ENCODE results near the gene RND3.

The RND3 gene

DNA sequence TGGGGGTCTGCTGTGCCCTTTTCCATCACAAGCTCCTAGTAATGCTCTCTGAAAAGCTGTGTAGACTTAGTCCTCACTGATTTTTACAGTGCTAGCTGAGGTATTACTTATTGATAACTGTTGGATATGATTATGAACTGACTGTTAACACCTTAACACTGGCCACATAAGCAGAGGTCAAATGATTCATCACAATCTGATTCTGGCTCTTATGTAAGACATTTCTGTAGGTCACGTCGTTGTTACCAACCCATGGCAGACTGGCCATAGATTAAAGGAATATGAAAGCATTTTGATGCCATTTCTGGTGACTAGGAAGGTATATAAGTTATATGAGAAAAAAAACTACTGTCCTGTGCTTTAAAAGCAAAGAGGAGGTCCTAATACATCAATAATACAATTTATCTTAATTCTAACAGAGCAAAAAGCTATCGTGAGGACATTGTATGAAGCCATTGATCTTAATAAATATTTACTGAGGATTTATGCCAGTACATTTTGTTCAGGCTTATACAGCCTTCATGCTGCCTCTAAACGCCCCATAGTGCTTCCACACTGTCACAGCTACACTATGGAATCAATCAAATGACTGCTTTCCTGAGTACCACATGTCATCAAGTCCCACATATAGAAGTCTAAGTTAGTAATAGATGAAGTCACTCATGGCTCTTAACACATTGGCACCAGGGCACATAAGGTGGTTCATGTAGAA is 6.9 kb upstream of the RND3 start:
- no peak for DNase-seq (ENCODE audit: low read depth in 2 of 3, low spot score in 1 of 3)

DNA sequence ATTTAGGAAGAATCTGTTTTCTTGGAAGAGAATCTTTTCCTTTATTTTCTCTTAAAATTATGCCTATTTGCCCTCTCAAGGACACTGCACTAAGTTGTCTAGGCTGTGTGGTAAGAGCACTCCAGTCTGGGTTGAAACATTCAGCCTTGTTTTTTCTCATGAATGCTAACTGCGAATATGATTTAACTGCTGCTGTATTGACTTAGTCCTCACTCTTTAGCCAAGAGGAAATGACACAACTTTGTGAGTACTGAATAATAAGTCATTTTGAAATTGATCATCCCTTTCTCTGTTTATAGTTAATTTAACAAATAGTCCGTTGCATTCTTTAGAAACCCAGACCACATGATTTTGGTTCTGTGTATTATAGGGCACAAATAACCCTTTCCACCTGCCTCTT is 4.5 kb upstream of the RND3 start:
- no peak for DNase-seq (ENCODE audit: low read depth in 2 of 3, low spot score in 1 of 3)

DNA sequence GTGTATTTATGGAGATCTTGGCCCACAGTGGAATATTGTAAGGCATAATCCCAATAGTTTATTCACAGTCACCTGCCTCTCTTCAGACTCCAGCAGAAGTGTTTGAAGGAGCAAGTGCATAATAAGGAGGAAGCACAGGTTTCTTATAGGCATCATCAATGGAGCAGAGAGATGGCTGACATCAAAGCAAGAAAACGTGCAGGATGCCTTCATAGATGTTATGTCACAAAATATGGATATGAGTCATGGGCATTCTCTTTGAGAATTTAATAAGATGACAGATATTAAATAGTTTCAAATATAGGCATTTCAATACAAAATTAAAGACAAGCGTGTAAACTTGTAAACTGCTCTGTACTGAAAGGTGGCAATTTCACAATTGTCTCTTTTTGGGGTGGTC is 4.0 kb upstream of the RND3 start:
- DNase-seq (ENCODE audit: low read depth in 2 of 3, low spot score in 1 of 3) = no peak

DNA sequence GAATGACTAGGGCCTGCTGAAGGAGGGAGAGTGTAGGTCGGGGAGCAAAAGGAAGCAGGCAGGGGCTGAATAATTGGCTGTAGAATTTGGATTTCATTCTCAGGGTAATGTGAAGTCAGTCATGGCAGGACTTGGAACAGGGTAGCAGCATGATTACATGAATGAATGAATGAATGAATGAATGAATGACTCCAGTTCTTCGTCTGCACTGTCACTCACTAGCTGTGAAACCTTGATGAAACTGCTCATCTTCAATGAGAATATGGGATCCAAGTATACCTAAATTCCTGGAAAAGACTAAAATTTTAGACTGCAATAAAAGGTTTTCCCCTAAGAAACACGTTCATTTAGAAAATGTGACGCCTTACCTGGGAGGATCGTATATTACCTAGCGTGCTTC is 3.0 kb upstream of the RND3 start:
- no peak for DNase-seq (ENCODE audit: low read depth in 2 of 3, low spot score in 1 of 3)

DNA sequence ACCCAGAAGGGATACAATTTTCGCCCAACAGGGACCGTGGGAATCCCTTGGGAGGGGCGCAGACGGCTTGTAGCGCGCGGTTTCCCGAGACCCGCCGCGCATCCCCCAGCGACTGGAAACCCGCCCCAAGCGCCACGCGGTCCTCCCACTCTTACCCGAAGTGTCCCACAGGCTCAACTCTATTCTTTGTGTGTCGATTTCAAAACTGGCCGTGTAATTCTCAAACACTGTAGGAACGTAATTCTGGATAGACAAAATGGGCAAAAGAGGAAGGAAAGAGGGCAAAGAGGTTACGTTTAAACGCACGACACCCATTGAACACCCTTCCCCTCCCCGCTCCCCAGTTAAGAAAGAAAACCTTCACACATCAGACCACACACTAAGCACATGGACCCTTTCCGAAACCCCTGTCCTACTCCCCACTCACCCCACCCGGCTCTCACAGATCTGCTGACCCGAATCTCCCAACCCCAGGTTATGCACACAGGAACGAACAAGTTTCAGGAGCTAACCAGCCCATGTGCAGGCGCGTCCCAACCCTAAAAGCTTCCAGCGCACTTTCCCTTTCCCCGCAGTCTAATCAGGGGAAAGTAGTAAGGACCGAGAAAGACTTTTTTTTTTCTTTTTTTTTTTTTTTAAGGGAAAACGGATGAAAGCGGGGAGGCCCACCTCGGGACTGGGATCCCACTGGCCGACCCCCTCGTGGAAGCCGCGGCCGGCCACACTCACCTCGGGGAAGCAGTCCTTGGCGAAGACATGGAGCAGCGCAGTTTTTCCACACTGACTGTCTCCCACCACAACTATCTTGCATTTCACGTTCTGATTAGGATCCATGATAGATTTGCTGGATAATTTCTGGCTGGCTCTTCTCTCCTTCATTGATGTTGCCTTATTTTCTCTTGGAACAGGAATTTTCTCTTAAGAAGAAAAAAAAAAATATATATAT is 655 bp downstream of the RND3 start:
- no peak for DNase-seq (ENCODE audit: low read depth in 2 of 3, low spot score in 1 of 3)

DNA sequence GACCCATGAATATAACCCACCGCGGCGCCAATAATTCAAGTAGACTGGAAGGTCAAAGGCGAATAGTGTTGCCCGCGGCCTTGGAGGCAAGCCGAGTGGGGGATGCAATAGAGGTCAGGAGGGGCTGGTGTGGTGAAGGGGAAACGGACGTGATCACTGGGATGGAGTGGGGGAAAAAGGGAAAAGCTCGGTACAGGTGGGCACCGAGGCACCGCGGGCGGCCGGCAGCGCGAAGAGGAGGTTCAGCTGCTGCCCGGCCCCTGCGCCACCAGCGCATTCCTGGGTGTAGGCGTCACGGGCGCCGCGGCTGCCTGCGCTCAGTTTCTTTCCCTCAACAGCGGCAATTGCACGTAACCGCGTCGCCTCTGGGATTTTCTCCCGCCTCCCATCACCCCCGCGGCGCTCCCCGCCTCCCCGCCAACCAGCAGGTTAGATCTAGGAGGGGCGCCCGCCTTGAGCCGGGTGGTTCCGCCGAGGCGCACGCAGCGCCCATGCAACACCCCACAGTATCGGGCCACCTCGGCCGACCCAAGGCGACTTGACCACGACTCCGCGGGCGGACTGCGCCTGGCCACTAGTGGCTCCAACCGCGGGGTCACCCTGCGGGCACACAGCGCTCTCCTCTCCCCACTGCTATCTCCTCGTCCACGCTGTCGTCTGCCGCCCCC is 1.5 kb downstream of the RND3 start:
- DNase-seq (ENCODE audit: low read depth in 2 of 3, low spot score in 1 of 3) = no peak

DNA sequence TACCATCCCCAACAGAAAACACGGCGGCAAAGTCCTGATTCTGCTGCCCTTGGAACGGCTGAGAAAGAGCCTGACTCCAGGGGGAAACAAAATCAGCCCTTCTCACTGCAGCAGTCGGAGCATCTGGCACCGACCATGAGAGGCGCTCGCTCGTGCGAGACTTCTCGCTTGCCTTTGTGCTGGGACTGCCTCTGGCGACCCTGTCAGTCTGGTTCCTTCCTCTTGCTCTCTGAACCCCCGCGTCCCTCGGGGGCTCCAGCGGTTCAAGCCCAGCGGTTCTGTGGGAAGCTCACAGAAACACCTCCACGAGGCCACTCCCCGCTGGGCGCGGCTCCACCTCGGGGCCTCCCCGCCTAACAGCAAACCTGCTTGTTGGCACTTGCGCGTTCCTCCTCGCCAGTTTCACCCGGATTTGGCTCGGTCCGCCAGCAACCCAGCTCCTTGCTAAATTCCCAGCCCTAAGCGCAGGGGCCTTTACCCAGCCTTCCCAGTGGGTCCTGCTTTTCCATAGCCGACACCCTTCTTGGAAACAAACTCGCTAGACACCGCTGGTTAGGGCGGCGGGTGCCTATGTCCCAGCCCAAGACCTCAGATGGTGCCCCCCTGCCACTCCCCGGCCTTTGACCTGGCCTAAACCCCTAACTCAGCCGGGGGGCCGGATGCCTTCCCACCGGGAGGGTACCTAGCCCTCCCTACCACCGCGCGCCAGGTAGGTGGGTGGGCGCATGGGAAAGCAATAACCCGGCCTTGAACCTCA is 2.2 kb downstream of the RND3 start:
- DNase-seq (ENCODE audit: low read depth in 2 of 3, low spot score in 1 of 3) = no peak

DNA sequence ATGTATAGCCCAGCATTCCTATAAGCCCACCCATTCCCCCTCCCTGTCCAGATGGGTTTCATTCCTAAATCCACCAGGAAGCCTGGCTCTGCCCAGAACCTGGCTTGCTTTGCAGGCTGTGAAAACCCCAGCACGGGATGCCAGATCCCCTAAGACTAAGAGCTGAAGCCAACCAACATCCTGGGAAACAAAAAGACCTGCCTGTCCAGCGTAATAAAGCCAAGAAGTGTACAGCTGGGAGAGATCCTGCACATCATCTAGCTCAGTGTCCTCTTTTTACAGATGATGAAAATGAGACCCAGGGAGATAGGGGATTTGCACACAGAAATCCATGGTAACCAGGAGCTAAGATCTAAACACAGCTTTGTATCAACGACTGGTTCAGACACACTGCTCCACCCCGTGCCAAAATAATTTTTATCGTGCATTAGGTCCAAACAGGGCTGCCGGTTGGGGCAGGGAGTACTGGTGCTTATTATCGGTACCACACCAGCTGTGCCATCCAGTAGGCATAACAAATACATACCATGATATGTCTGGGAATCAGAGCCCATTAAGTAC is 2.9 kb downstream of the RND3 start:
- DNase-seq (ENCODE audit: low read depth in 2 of 3, low spot score in 1 of 3) = no peak

DNA sequence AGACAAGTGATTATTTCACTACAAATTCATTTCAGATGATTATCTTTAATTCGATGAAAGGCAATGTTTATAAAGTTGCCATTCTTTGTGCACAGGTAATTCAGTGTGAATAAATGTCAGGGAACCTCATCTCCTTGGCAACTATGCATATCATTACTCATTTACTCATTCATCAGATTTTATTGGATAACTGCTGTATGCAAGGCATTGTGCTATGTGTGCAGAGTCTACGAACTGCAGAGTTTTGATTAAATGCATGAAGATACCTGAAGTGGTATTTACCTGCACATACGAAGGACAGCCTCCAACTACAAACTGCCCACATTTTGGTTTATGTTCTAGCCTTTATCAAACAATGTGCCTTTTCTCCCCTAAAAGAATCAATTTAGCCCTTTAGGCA is 3.5 kb downstream of the RND3 start:
- DNase-seq (ENCODE audit: low read depth in 2 of 3, low spot score in 1 of 3) = no peak

DNA sequence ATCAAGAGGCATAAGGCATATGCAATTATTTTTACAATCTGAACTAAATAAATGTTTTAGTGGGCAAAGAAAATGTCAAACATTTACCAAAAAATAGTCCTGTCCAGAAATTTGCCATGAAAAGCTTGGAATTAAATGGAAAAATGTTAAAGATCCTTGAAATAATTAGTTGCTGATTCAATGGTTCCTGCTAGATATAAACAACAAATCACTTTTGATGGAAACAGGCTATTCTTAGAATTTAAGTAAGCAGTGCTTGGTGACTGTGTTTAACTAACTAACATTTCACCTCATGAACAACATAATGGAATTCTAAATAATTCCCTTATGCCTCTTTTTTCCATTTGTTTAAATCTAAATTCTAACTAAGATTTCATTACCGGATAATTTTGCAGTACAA is 3.9 kb downstream of the RND3 start:
- no peak for DNase-seq (ENCODE audit: low read depth in 2 of 3, low spot score in 1 of 3)

DNA sequence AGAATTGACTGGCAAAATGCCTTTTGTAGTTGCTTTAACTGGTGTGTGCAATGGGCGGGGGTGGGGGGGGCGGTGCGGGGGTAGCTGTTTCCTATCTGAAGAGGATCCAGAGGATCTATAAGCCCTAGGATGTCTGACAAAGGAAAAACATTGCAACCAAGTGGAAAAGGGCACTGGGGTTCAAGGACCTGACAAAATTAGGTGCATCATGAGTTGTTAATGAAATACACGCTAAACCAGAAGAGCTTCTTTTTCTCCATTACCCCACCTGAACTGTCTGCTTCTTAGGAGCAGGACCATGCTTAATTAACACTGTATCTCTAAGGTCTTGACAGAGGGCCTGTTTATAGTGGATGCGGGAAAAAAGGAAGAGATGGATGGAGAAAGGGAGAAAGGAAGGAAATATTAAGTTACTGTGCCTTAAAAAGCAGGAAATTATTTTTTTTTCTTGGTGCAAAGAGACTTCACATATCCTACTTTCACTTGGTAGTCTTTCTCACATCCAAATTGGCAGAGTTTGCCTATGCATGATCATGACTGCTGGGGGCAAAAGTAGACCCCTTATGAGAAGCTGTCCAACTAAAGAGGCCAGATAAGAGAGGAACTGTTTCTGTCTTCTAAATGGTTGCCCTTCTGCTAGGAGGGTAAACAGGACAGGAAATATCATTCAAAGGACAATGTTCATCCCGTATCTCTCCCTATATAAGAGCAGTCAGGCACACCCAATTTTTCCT is 4.6 kb downstream of the RND3 start:
- DNase-seq (ENCODE audit: low read depth in 2 of 3, low spot score in 1 of 3) = no peak

DNA sequence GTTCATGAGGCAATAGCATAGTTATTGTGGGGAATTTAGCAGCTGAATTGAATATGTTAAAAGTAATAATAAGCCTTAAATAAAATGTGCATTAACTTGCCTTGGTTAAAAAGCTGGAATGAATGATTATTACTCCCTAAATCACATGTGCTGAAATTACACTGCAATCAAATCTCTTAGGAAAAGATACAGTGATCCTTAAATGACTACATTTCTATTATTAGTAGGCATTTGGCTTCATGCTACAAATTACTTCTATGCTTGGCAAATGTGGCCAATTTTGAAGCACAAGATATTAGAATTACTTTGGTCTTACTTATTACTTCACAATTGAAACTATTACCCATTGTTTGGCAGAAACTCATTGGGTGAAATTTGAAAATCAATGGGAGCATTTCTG is 5.4 kb downstream of the RND3 start:
- DNase-seq (ENCODE audit: low read depth in 2 of 3, low spot score in 1 of 3) = no peak

DNA sequence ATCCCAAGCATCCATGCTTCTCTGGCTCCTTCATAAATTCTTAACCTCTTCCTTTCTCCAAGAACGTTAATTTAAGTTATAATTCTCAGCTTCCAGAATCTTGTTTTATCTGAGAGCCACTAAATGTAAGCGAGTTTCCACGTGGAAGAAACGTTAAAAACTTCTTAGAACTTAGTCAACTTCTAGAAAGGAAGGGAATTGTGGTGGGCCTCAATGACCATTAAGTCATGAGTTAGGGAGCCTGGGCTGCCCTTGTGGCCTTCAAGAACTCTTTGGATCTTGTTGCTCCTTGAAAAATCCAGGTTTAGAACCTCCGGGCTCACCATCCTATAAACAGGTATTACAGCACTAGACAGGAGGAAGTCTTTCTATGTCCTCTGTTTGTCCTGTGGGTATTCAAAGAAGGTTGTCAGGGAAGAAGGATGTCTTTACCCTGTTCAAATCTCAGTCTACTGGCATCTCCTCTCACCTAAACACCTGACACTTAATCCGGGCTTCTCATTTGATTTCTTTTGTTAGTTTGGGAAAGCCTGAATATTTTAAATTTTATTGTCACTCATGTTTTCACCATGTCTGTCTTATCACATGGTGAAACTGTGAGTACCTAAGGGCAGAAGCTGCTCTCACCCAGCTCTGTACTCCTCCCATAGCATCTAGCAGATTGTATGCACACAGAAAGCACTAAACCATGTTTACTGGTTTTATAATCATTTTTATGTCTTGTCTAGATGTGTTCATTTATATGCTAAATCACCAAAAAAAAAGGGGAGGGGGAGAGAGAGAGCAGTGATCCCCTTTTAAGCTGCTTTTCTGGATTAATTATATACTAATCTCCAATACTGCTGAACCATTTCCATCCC is 6.3 kb downstream of the RND3 start:
- DNase-seq (ENCODE audit: low read depth in 2 of 3, low spot score in 1 of 3) = no peak

DNA sequence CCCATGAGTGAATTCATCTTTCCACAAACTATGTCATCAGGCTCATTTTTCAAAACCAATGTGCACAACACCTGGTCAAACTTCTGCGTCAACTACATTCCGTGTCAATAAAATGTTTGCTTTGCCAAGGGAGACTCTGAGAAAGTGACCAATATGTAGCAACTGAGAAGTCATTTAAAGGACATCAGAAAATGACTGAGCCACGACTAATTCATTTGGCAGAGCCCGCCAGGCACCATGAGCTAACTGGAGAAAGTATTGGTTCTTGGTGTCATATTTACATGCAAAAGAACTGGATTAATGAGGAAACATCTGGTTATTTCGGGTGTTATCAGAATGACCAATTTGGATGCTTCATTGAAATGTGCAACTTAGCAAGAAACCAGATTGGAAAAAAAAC is 7.2 kb downstream of the RND3 start:
- no peak for DNase-seq (ENCODE audit: low read depth in 2 of 3, low spot score in 1 of 3)

DNA sequence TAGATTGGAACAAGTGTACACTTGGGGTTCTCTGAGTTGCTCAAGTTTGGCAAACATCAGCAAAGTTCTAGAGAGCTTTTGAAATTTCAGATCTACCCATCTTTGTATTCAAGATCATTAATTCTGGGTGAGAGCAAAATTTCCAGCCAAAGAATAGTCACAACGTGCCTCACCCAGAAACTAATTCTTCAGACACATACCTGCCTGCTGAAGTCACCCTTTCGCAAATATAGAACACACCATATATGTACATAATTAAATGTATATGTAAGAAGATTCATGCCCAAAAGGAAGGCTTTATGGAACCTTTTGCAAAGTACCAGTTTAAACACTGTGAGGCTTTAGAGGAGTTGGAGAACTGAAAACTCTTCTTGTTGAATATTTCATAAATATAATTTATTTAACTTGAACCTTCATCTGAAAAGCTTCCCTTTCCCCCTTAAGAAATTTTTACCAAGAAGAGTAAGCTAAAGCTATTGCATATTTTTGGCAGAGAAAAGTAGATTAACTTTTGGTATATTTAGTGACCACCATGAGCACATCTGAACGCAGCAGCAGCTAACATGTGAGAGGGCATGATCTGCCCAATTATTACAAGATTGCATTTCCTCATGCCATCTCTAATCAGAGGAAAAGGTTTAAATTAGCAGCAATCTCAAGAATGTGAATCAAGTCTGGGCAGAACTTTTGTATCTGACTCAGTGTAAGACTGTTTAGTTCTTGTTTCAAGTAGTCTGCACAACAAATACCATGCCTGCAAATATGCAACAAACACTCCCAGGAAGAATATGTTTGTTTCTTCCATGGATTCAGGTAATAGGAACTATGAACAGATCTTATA is 8.2 kb downstream of the RND3 start:
- no peak for DNase-seq (ENCODE audit: low read depth in 2 of 3, low spot score in 1 of 3)

DNA sequence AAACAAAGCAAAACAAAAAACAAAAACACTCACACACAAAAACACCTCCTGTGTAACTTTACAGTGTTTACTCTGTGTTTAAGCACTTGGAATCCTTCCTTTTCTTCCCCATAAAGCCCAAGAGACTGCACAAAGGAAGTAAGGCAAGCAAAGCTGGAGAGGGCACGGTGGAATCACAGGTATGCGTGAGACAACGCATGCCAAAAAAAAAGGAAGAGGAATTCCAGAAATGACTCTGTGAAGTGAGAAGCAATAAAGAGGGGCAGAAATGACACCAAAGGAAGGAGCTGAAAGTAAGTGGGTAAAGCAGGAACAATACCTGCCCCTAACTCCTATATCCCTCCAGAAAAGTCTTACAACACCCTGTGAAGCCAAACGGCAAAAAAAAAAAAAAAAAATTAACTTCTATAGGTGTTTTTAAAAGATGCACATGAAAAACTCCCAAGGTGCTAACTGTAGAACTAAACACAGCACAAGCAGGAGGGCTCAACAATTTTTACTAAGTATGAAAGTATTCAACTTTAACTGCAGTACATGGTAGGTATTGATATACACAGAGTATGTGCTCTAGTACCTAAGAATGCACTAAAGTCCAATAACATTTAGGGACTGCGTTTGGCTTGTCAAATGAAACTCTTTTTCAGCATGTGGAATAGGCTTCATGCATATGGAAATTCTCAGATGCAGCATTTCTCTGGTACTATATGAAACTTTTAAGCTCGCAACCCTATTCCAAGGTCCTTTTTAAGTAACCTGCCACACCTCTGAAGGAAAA is 9.1 kb downstream of the RND3 start:
- no peak for DNase-seq (ENCODE audit: low read depth in 2 of 3, low spot score in 1 of 3)

DNA sequence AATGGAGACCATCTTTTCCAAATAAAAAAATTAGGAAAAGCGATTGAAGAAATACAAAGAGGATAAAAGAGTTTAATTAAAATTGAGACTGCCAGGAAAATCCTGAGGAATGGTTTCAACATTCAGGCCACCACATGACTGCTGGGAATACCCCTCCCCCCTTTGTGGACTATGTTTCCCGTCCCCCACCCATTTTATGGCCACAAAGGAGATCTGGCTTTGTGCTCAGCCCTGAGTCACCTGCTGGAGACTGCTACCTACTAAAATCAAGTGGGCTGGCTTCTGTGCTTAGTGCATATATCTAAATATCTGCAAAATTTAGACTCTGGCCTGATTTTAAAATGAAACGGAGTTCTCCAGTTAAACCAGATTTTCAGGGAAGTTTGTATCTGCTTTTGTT is 10.1 kb downstream of the RND3 start:
- DNase-seq (ENCODE audit: low read depth in 2 of 3, low spot score in 1 of 3) = no peak

DNA sequence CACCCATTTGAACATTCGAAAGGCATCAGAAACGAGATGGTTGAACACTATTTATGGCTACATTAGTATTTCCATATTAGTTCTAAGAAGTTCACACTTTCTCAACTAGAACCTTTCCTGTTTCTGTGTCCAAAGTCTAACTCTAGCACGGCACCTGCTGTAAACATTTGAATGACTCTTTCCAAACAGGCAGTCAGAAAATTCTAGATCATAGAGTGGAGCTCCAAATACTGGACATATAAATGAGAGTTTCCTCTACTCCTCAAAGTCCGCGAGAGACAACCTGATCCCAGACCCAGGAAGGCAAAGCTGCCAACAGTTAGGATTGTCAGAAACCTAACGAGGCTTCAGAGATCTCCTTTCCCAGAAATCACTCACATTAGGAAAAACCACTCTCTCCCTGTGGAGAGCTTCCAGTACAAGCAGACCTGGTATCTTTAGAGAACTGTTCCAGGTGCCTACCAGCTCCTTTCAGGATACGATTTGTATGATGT is 10.6 kb downstream of the RND3 start:
- DNase-seq (ENCODE audit: low read depth in 2 of 3, low spot score in 1 of 3) = no peak

All from stimulated activated CD4-positive, alpha-beta T cell treated with anti-CD3 and anti-CD28 coated beads, Interleukin-12 subunit alpha, Interleukin-12 subunit beta, amount 100 ng/mL, for 48 hours (primary cell).